PC-9 (cell line): ENCODE measurements around the gene UMAD1. TPM values are rescaled to one million over a fixed set of nuclear protein-coding genes. Genes with fewer than 3 reads are reported as not detected.

ENCODE experiments used
- BruUV-seq: library from RNA; stranded (reverse); fragments of 400-500 nt; replicated peaks from 2 replicates; lab custom pipeline; 2021; lab: Mats Ljungman, UMichigan
- CTCF ChIA-PET: fragments of 300-600 bp; sonication (Branson Sonifier 250); formaldehyde crosslinking; loops from one replicate; lab custom pipeline; 2022; ENCODE audit warnings: antibody characterized with exemption; lab: Charles Lee
- POLR2A ChIA-PET: fragments of 300-600 bp; sonication (Branson Sonifier 250); formaldehyde crosslinking; loops from one replicate; lab custom pipeline; 2022; ENCODE audit warnings: antibody characterized with exemption; ENCODE audit not compliant: unreplicated experiment; lab: Charles Lee
- DNase-seq, 2 experiments: peaks; one replicate each; pipeline versions ENCODE4 v3.0.0 to v3.0.0-alpha.2; 2015 to 2022; ENCODE audit warnings: mixed read lengths in 1 of 2
- H2AFZ ChIP-seq: fragments of 200-600 bp; sonication (generic); 2 replicates; pipeline ENCODE4 v1.8.1; 2017; ENCODE audit warnings: antibody characterized with exemption
- H3F3A ChIP-seq: fragments of 200-600 bp; sonication (generic); 2 replicates; pipeline ENCODE4 v1.8.1; 2017; ENCODE audit warnings: antibody characterized with exemption, mild to moderate bottlenecking, low read depth; ENCODE audit not compliant: insufficient read depth
- H3K27ac ChIP-seq: fragments of 200-600 bp; sonication (generic); 2 replicates; pipeline ENCODE4 v1.6.1; 2016; ENCODE audit warnings: mixed run types
- H3K27me3 ChIP-seq: fragments of 200-600 bp; sonication (generic); 2 replicates; pipeline ENCODE4 v1.6.1; 2016; ENCODE audit warnings: low read depth, mixed run types; ENCODE audit not compliant: insufficient read depth
- H3K36me3 ChIP-seq: fragments of 200-600 bp; sonication (generic); 2 replicates; pipeline ENCODE4 v1.6.1; 2016; ENCODE audit warnings: low read depth, mixed run types
- H3K4me1 ChIP-seq: fragments of 200-600 bp; sonication (generic); replicated peaks from 2 replicates; pipeline ENCODE4 v1.6.1; 2016; ENCODE audit warnings: mixed run types; ENCODE audit not compliant: insufficient read depth
- H3K4me2 ChIP-seq: fragments of 200-600 bp; sonication (generic); 2 replicates; pipeline ENCODE4 v1.6.1; 2017; ENCODE audit warnings: mixed run types
- H3K4me3 ChIP-seq: fragments of 200-600 bp; sonication (generic); 2 replicates; pipeline ENCODE4 v1.6.1; 2016; ENCODE audit warnings: mixed run types
- H3K79me2 ChIP-seq: fragments of 200-600 bp; sonication (generic); 2 replicates; pipeline ENCODE4 v1.6.1; 2017; ENCODE audit warnings: low read depth, mixed run types
- H3K9me2 ChIP-seq: fragments of 200-600 bp; sonication (generic); 2 replicates; pipeline ENCODE4 v1.8.1; 2017; ENCODE audit warnings: mild to moderate bottlenecking; ENCODE audit not compliant: insufficient read depth
- H3K9me3 ChIP-seq: fragments of 200-600 bp; sonication (generic); 2 replicates; pipeline ENCODE4 v1.8.1; 2016; ENCODE audit warnings: low read depth; ENCODE audit not compliant: insufficient read depth
- H4K20me1 ChIP-seq: fragments of 200-600 bp; sonication (generic); 2 replicates; pipeline ENCODE4 v1.8.1; 2017; ENCODE audit not compliant: insufficient read depth
- CTCF ChIP-seq: fragments of 200-600 bp; sonication (generic); conservative IDR thresholded peaks from 2 replicates; pipeline ENCODE4 v1.6.1; 2017; ENCODE audit warnings: mixed run types, antibody characterized with exemption, mild to moderate bottlenecking, moderate library complexity
- EZH2 ChIP-seq: fragments of 200-600 bp; sonication (generic); IDR thresholded peaks from 2 replicates; pipeline ENCODE4 v1.8.0; 2017; ENCODE audit warnings: antibody characterized with exemption, low read depth
- intact Hi-C: fragments of 100-400 bp; cut with micrococcal nuclease; formaldehyde crosslinking; loops from one replicate; pipeline ENCODE4 v1.10.0; 2022; ENCODE audit not compliant: unreplicated experiment
- total RNA-seq: library from RNA; stranded (reverse); gene quantifications from 2 replicates; pipeline ENCODE4 v1.2.3, GENCODE V29; 2021

The UMAD1 gene
- total RNA-seq, 1 experiment from 2014 or later: 20.5 TPM

DNA sequence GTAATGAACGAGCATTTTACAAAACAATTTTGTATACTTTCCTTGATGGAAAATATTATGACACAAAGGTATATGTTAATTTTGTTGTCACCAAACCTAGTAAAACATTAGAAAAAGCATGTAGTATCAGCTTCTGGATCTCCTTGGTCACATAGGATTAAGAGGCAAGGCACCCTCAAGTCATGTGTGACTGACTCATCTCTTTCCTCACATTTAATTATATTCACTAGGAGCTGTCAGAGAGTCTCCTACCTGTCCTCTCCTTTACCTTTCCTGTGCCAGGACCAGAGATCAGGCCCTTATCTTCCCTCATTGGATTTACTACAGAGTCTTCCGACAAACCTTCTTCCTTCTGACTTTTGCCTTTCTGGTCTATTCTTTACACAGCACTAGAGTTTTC, 189.1 kb downstream of the UMAD1 start:
- peaks cover 4% of the 10 kb centered on the region; the same call in 1 of the 2 replicates for H3F3A ChIP-seq
- H3K27ac ChIP-seq: 0 out of 2 replicates have a peak overlapping the region, but pooled peaks have one; percentile 8
- H3K79me2 ChIP-seq: no peaks in the 10 kb centered on the region
- no peak overlapping the region for H2AFZ ChIP-seq
- H3K9me3 ChIP-seq: no peaks in the 10 kb centered on the region
- no peaks in the 10 kb centered on the region for H3K27me3 ChIP-seq
- no peak overlapping the region for H3K4me2 ChIP-seq
- H3K4me3 ChIP-seq: no peak overlapping the region
- H3K4me1 ChIP-seq: peaks cover 15% of the 10 kb centered on the region
- no peaks in the 10 kb centered on the region for H3K36me3 ChIP-seq
- H3K9me2 ChIP-seq: no peaks in the 10 kb centered on the region
- no TSS peak for BruUV-seq
- peak in 1 of 2 experiments; percentile 36 for DNase-seq
- intact Hi-C loops: no loop called here
- POLR2A ChIA-PET: interaction anchor here (0.6 to 0.7 kb wide), 3 partner anchors 90 to 1632 kb away, joined by 3 to 24 read pairs (median 3); no protein-coding TSS in a partner anchor
- TF ChIP-seq EZH2: no peak
- TF ChIP-seq CTCF: no peak
- CTCF ChIA-PET: no interaction called here
- no peaks in the 10 kb centered on the region for H4K20me1 ChIP-seq

GRCh38 chr7:7830122-7830878, 189.7 kb downstream of the UMAD1 start:
- no peak overlapping the region for H2AFZ ChIP-seq
- H3K27me3 ChIP-seq: no peaks in the 10 kb centered on the region
- H3K4me2 ChIP-seq: no peak overlapping the region
- CTCF ChIA-PET: no interaction called here
- no TSS peak for BruUV-seq
- H3K79me2 ChIP-seq: no peaks in the 10 kb centered on the region
- peaks cover 15% of the 10 kb centered on the region for H3K4me1 ChIP-seq
- H3F3A ChIP-seq: peaks cover 4% of the 10 kb centered on the region; the same call in 1 of the 2 replicates
- 0 out of 2 replicates have a peak overlapping the region, but pooled peaks have one; percentile 8 for H3K27ac ChIP-seq
- no peaks in the 10 kb centered on the region for H3K9me2 ChIP-seq
- no peak for DNase-seq
- POLR2A ChIA-PET: interaction anchor here (0.6 kb wide), 2 partner anchors 89 to 1633 kb away, joined by 3 to 24 read pairs; no protein-coding TSS in a partner anchor
- H3K4me3 ChIP-seq: no peak overlapping the region
- H4K20me1 ChIP-seq: no peaks in the 10 kb centered on the region
- no peaks in the 10 kb centered on the region for H3K9me3 ChIP-seq
- TF ChIP-seq EZH2 (no peak), CTCF (no peak)
- H3K36me3 ChIP-seq: no peaks in the 10 kb centered on the region
- intact Hi-C loops: no loop called here

DNA sequence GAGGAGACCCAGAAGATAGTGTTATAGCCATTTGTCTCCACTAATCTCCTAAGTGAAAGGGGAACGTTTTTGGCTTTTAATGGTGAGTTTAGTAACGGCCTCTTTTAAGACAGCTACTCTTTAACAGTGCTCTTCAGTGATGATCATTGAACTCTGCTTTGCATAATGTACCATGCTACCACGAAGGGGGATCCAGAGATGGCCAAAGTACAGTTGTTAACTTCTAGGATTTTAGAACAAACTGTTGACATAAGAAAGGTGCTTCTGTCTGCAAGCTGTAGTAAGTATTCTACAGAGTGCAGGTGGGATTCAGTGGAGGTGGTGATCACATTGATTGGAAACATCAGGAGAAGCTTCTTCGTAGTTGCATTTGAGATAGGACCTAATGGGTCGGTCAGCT, 192.0 kb downstream of the UMAD1 start:
- Histone ChIP-seq H3K4me2 (no peak overlapping the region), H4K20me1 (no peaks in the 10 kb centered on the region), H3K27me3 (no peaks in the 10 kb centered on the region), H3K4me3 (no peak overlapping the region), H3K36me3 (no peaks in the 10 kb centered on the region), H3K27ac (no peak overlapping the region), H3F3A (peaks cover 4% of the 10 kb centered on the region; the same call in 1 of the 2 replicates), H3K9me2 (no peaks in the 10 kb centered on the region), H3K4me1 (peaks cover 15% of the 10 kb centered on the region), H3K9me3 (no peaks in the 10 kb centered on the region), H3K79me2 (no peaks in the 10 kb centered on the region), H2AFZ (no peak overlapping the region)
- DNase-seq: no peak
- no TSS peak for BruUV-seq
- ChIA-PET POLR2A (no interaction called here), CTCF (no interaction called here)
- intact Hi-C loops: no loop called here
- TF ChIP-seq EZH2 (no peak), CTCF (no peak)
